Measurements from ENCODE around the gene GALNT1.

- TF ChIP-seq CTCF (IDR thresholded peaks at IDR 0.05): no peak
- TF ChIP-seq POLR2AphosphoS5 (IDR thresholded peaks at IDR 0.05): no peak
- TF ChIP-seq POLR2A (IDR thresholded peaks at IDR 0.05): no peak
Measured at GRCh38 chr18:35641467-35641866, 59.9 kb downstream of the GALNT1 start.

Data from prostate gland (tissue), 2 donors.